GM12878 (cell line): ENCODE data around the gene THAP10. TPM values are rescaled to one million over a fixed set of nuclear protein-coding genes. Genes with fewer than 3 reads are reported as not detected.

Source experiments
- ATAC-seq: fragments of 200-7000 bp; cut with Tn5 transposase; 3 replicates; pipeline ENCODE4 v1.9.1; 2020; ENCODE audit warnings: mild to moderate bottlenecking, moderate library complexity
- BruUV-seq: library from RNA; stranded (reverse); fragments of 400-500 nt; replicated peaks from 2 replicates; lab custom pipeline; 2021; lab: Mats Ljungman, UMichigan
- CTCF ChIA-PET: fragments of 300-600 bp; sonication (Branson Sonifier 250); formaldehyde crosslinking; extraction: SDS; loops from one replicate; lab custom pipeline; 2021; ENCODE audit warnings: inconsistent platforms; lab: Yijun Ruan, JAX
- POLR2A ChIA-PET: fragments of 350-600 bp; formaldehyde crosslinking; extraction: SDS; loops from one replicate; lab custom pipeline; 2021; ENCODE audit warnings: inconsistent platforms; lab: Charles Lee
- RAD21 ChIA-PET: fragments of 300-600 bp; sonication (Branson Sonifier 250); formaldehyde crosslinking; loops from one replicate; lab custom pipeline; 2023; ENCODE audit warnings: antibody characterized with exemption; ENCODE audit not compliant: unreplicated experiment; lab: Charles Lee
- SMC1A ChIA-PET: fragments of 300-600 bp; sonication (Branson Sonifier 250); formaldehyde crosslinking; loops from one replicate; lab custom pipeline; 2023; ENCODE audit not compliant: unreplicated experiment, uncharacterized antibody; lab: Charles Lee
- DNase-seq: peaks from one replicate; pipeline ENCODE4 v3.0.0-alpha.2; 2011; ENCODE audit warnings: low read depth, low spot score
- FAIRE-seq: peaks from 3 replicates; lab custom pipeline; 2011; peaks lifted over from hg19 to GRCh38; lab: Jason Lieb, UNC
- H2AFZ ChIP-seq: 2 replicates; pipeline ENCODE4 v1.6.0; 2011; ENCODE audit warnings: low read depth, low read length, control low read depth; ENCODE audit not compliant: control insufficient read depth
- H3K27ac ChIP-seq: 2 replicates; pipeline ENCODE4 v1.5.1; 2011; ENCODE audit warnings: control low read depth; ENCODE audit not compliant: control insufficient read depth, insufficient read depth
- H3K27me3 ChIP-seq, 2 experiments: replicated peaks in 1 of 2; 2 replicates each; pipeline versions ENCODE4 v1.6.0 to v1.6.1; 2011; ENCODE audit warnings: low read length in 1 of 2; ENCODE audit not compliant: control insufficient read depth in 2 of 2, insufficient read depth in 2 of 2
- H3K36me3 ChIP-seq, 2 experiments: 2 replicates each; pipeline ENCODE4 v1.5.1; 2011; ENCODE audit warnings: low read length in 1 of 2; ENCODE audit not compliant: control insufficient read depth in 2 of 2, insufficient read depth in 2 of 2
- H3K4me1 ChIP-seq: 2 replicates; pipeline ENCODE4 v1.6.1; 2011; ENCODE audit warnings: mild to moderate bottlenecking, low read length, moderate library complexity, mixed read lengths; ENCODE audit not compliant: control insufficient read depth, insufficient read depth
- H3K4me2 ChIP-seq: 2 replicates; pipeline ENCODE4 v1.6.0; 2011; ENCODE audit warnings: control low read depth; ENCODE audit not compliant: control insufficient read depth, insufficient read depth
- H3K4me3 ChIP-seq: fragments of 200-600 bp; sonication (generic); 2 replicates; pipeline ENCODE4 v1.5.1; 2016
- H3K79me2 ChIP-seq: 2 replicates; pipeline ENCODE4 v1.6.0; 2011; ENCODE audit warnings: low read length; ENCODE audit not compliant: control insufficient read depth, insufficient read depth
- H3K9ac ChIP-seq: 2 replicates; pipeline ENCODE4 v1.8.0; 2011; ENCODE audit warnings: low read length, control low read depth, mixed read lengths; ENCODE audit not compliant: control insufficient read depth, insufficient read depth
- H3K9me3 ChIP-seq: replicated peaks from 3 replicates; pipeline ENCODE4 v1.5.1; 2011; ENCODE audit warnings: mild to moderate bottlenecking, low read length; ENCODE audit not compliant: control insufficient read depth, insufficient read depth
- H4K20me1 ChIP-seq: 2 replicates; pipeline ENCODE4 v1.6.0; 2011; ENCODE audit not compliant: control insufficient read depth, insufficient read depth
- CTCF ChIP-seq, 3 experiments: IDR thresholded peaks in 2 of 3; conservative IDR thresholded peaks in 1 of 3; 2 replicates each; pipeline ENCODE4 v1.5.1; 2011; ENCODE audit warnings: low read depth in 3 of 3, low read length in 3 of 3, mild to moderate bottlenecking in 3 of 3, control low read depth in 2 of 3, moderate library complexity in 2 of 3, inconsistent platforms in 1 of 3, mixed read lengths in 1 of 3; ENCODE audit not compliant: control insufficient read depth in 2 of 3, insufficient read depth in 1 of 3; ENCODE audit errors: extremely low read depth in 1 of 3
- MTA3 ChIP-seq: IDR thresholded peaks from 2 replicates; pipeline ENCODE4 v1.6.1; 2012; ENCODE audit warnings: low read length, inconsistent platforms, borderline replicate concordance
- NFYA ChIP-seq: IDR thresholded peaks from 2 replicates; pipeline ENCODE4 v1.6.1; 2011; ENCODE audit warnings: low read depth, mild to moderate bottlenecking, low read length, improper control_type of control experiment, borderline replicate concordance
- RAD21 ChIP-seq: IDR thresholded peaks from 2 replicates; pipeline ENCODE4 v1.6.1; 2011; ENCODE audit warnings: mild to moderate bottlenecking, low read depth, low read length, moderate library complexity; ENCODE audit not compliant: insufficient read depth
- RBBP5 ChIP-seq: fragments of 200-600 bp; sonication (generic); conservative IDR thresholded peaks from 2 replicates; pipeline ENCODE4 v1.6.1; 2016
- SMC3 ChIP-seq: IDR thresholded peaks from 2 replicates; pipeline ENCODE4 v1.6.1; 2011; ENCODE audit warnings: low read length, improper control_type of control experiment, borderline replicate concordance
- WGBS: methylation state at CpG from one replicate; pipeline ENCODE4 v1.1.6; 2016; ENCODE audit warnings: low lambda C conversion rate; ENCODE audit not compliant: insufficient replicate concordance, insufficient coverage; ENCODE audit errors: missing lambda C conversion rate; 5-methylcytosine and 5-hydroxymethylcytosine counted together
- in situ Hi-C: fragments of 300-500 bp; cut with MboI; formaldehyde crosslinking; loops from 9 replicates; pipeline ENCODE4 v1.14.3; 2018; ENCODE audit warnings: mixed read lengths
- intact Hi-C: fragments of 100-400 bp; cut with micrococcal nuclease; formaldehyde crosslinking; loops from one replicate; pipeline ENCODE4 v1.14.2; 2022; ENCODE audit not compliant: unreplicated experiment
- polyA plus RNA-seq, 11 experiments: library from polyadenylated mRNA; depleted of rRNA in 4 of 11; unstranded in 6 of 11; stranded (reverse) in 5 of 11; fragments of >200 nt; fragmentation: Nextera tagmentation in 4 of 11; fragmentation: Illumina TruSeq in 1 of 11; extraction: Ambion mirVana in 4 of 11; extraction: Trizol in 1 of 11; gene quantifications; 1 replicate in 1 of 11; 2 replicates in 10 of 11; pipeline versions ENCODE4 v1.2.1 to v1.2.3, GENCODE V29; 2011 to 2016; ENCODE audit warnings: inconsistent platforms in 2 of 11, missing spikeins in 2 of 11, low read depth in 1 of 11
- total RNA-seq, 4 experiments: library from RNA; depleted of rRNA in 3 of 4; stranded (reverse); fragments of >200 nt in 3 of 4; fragmentation: Illumina TruSeq in 1 of 4; extraction: Trizol in 1 of 4; gene quantifications; 2 replicates each; pipeline versions ENCODE4 v1.2.1 to v1.2.3, GENCODE V29; 2013 to 2021
- TF ChIP-seq, protein P1 (sequence below): IDR thresholded peaks from 2 replicates; pipeline ENCODE4 v1.6.1; 2011; ENCODE audit warnings: low read depth, mild to moderate bottlenecking, low read length, moderate library complexity, borderline replicate concordance; ENCODE audit errors: extremely low read depth

THAP10 gene
- total and polyA plus RNA-seq, 10 of the 15 experiments (the other 5 are each of a cell fraction or from before 2014, with no cell fraction given), result 0.35 to 5.2 (median 1.4) TPM

DNA sequence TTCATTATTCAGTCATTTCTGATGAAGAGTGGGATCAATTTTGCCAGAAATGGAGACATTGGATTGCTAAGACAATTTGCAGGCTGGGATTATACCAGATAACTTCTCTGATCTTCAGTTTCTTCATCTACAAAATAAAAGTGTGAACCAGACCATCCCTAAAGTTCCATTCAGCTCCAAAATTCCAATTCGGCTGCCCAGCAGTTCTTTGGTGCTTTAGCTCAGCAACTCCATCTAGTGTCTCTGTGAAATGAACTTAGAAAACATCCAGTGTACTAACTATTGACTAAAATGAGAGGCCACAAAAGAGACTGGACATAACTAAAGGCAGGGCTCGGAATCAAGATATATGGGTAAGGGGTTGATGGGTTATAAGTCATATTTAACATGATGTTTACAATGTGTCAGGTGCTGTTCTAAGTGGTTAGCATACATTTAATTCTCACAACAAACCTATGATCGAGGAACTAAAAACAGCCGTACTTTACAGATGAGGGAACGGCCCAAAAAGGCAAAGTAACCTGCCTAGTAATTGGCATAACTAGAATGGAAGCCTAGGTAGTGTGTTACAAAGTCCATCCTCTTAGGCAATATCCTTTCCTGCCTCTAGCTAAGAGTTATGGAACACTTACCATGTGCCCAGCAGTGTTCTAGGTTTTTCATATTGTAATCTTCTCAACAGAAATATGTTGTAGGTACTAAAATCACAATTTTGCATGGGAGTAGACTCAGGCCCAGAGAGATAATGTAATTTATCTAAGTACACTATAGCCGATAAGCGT, 17.0 kb downstream of the THAP10 start:
- DNase-seq (no peak), FAIRE-seq (no peak), ATAC-seq (no peak)
- Histone ChIP-seq H3K36me3 (no peaks in the 10 kb centered on the region), H3K79me2 (no peaks in the 10 kb centered on the region), H3K27ac (peak overlapping the region; percentile 61; the same call in 1 of the 2 replicates), H4K20me1 (no peaks in the 10 kb centered on the region), H3K9me3 (no peaks in the 10 kb centered on the region), H3K27me3 (no peaks in the 10 kb centered on the region), H3K4me3 (no peak overlapping the region), H2AFZ (no peak overlapping the region), H3K4me2 (no peak overlapping the region), H3K9ac (no peak overlapping the region), H3K4me1 (peaks cover 15% of the 10 kb centered on the region)
- ChIA-PET CTCF (interaction anchor here (0.6 kb wide), 1 partner anchor 565 kb away, joined by 3 read pairs; no protein-coding TSS in a partner anchor), POLR2A (no interaction called here), SMC1A (interaction anchor here (0.8 to 1.8 kb wide), 4 partner anchors 10 to 43 kb away, joined by 3 to 5 read pairs (median 4); no protein-coding TSS in a partner anchor), RAD21 (no interaction called here)
- in situ Hi-C loops, result no loop called here
- intact Hi-C loops, result no loop called here
- 72% methylated on average over 7 of the region's 7 CpGs for WGBS
- TF ChIP-seq, protein P1, sequence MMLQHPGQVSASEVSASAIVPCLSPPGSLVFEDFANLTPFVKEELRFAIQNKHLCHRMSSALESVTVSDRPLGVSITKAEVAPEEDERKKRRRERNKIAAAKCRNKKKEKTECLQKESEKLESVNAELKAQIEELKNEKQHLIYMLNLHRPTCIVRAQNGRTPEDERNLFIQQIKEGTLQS, result no peak
- TF ChIP-seq MTA3, result no peak
- peak in 2 of 3 experiments; percentile 16 to 23; a peak in 2 of 6 replicates for TF ChIP-seq CTCF (IDR thresholded peaks at IDR 0.05 in 2 of 3, conservative IDR thresholded peaks at IDR 0.05 in 1 of 3; ENCODE audit: control insufficient read depth in 2 of 3, extremely low read depth in 1 of 3, insufficient read depth in 1 of 3, low read depth in 3 of 3, low read length in 3 of 3)
- no peak for TF ChIP-seq RBBP5
- TF ChIP-seq NFYA, result no peak
- peak; percentile 52 for TF ChIP-seq RAD21
- TF ChIP-seq SMC3, result peak; percentile 15; the same call in 1 of the 2 replicates
- BruUV-seq, result no TSS peak
